Central memory CD8-positive, alpha-beta T cell (primary cell): Measurements from ENCODE around the gene PRR19.

Source experiments
- ATAC-seq: fragments of 150-1000 bp; cut with Tn5 transposase; replicated peaks from 2 replicates; pipeline ENCODE4 v1.10.0; 2022; ENCODE audit warnings: mild to moderate bottlenecking, moderate FRiP score, moderate number of reproducible peaks; ENCODE audit not compliant: poor library complexity, severe bottlenecking; ENCODE audit errors: extremely low read depth
- DNase-seq, 2 donors: peaks; one replicate each; pipeline ENCODE4 v3.0.0; 2021; ENCODE audit warnings: low spot score in 2 of 2
- H3K27ac Mint-ChIP-seq: one replicate; pipeline ENCODE4 v1.8.0; 2022; ENCODE audit warnings: low read depth, mild to moderate bottlenecking, moderate library complexity, mixed read lengths
- H3K27me3 Mint-ChIP-seq: one replicate; pipeline ENCODE4 v1.8.0; 2022; ENCODE audit warnings: mixed read lengths
- H3K36me3 Mint-ChIP-seq: one replicate; pipeline ENCODE4 v1.8.0; 2022; ENCODE audit warnings: mild to moderate bottlenecking, moderate library complexity, mixed read lengths; ENCODE audit not compliant: insufficient read depth
- H3K4me1 Mint-ChIP-seq: one replicate; pipeline ENCODE4 v1.8.0; 2022; ENCODE audit warnings: mixed read lengths
- H3K4me3 Mint-ChIP-seq: one replicate; pipeline ENCODE4 v1.8.0; 2022; ENCODE audit warnings: mild to moderate bottlenecking, moderate library complexity, mixed read lengths
- H3K9me3 Mint-ChIP-seq: one replicate; pipeline ENCODE4 v1.8.0; 2022; ENCODE audit warnings: mixed read lengths

Gene PRR19

DNA sequence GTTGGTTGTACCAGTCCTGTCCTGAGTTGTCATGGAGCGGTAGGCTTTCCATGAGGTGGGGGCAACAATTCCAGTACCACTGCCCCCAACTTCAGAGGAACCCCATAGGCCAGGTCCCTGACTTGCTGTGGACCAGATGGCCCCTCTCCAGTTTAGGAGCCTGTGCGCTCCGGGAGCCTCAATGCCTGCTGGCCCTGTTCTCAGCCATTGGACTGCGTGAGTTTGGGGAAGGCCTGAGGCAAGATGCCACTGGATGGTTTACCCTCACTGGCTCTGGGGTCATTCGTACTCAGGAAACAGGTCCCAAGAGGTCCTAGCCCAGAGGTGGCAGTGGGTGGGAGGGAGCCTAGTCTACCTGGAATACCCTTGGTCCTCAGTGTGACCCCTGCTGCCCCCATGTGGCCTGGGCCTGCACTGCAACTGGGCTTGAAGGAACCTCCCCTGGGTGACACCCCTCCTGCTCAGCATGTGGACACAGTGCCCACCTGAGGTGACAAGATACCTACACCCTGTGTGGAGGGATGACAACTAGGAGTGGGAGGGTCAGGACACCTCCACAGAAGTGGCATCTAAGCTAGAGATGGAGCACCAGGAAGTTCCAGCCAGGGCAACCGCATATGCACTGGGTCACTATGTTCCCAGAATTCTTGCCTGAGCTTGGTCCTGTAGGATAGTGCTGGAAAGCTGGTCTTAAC, 6.0 kb upstream of the PRR19 start:
- DNase-seq (peak; percentile 83 to 94), ATAC-seq (peak; percentile 87)
- H3K27me3 Mint-ChIP-seq: no peaks in the 10 kb centered on the region
- H3K9me3 Mint-ChIP-seq: no peaks in the 10 kb centered on the region
- peaks cover 12% of the 10 kb centered on the region for H3K4me1 Mint-ChIP-seq
- peaks cover 19% of the 10 kb centered on the region for H3K36me3 Mint-ChIP-seq
- no peak overlapping the region for H3K27ac Mint-ChIP-seq
- no peak overlapping the region for H3K4me3 Mint-ChIP-seq

DNA sequence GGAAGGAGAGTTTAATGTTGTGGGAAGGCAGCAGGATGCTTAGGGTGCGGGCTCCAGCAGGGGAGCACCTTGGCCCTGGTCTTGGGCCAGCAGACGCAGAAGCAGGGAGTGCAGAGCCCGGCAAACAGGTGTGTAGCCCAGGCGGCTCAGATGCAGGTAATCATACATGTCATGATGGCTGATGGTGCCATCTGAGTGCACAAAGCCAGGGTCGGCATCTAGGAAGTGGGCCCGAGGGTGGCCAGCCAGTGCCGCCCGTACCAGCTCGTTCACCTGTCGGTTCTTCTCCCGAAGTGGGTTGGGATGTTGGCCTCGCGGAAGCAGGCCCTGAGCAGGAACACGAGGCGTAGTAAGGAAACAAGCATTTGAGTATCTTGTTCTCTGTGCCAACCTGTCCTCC, 4.9 kb upstream of the PRR19 start:
- Mint-ChIP-seq H3K27me3 (no peaks in the 10 kb centered on the region), H3K9me3 (no peaks in the 10 kb centered on the region), H3K36me3 (peaks cover 15% of the 10 kb centered on the region), H3K27ac (no peak overlapping the region), H3K4me1 (peaks cover 16% of the 10 kb centered on the region), H3K4me3 (no peak overlapping the region)
- no peak for DNase-seq
- ATAC-seq: no peak

DNA sequence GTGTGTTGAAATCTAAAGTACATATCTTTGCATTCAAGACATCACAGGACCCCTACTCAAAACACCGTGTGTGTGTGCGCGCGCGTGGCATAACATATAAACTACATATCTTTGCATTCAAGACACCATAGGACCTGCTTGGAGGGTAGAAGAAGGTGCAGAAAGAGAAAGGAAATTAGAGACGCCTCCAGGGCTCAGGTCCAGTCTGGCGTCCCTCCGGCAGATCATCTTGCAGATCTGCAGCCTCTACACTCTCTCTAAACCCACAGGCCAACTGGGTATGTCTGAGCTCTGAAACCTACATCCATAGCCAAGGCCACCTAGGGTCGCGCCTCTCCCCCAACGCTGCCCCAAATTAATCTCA, 1.2 kb downstream of the PRR19 start:
- peak overlapping the region; percentile 82 for H3K4me3 Mint-ChIP-seq
- ATAC-seq: no peak
- peaks cover 9% of the 10 kb centered on the region for H3K36me3 Mint-ChIP-seq
- no peak for DNase-seq
- H3K4me1 Mint-ChIP-seq: peaks cover 26% of the 10 kb centered on the region
- peak overlapping the region; percentile 70 for H3K27ac Mint-ChIP-seq
- no peaks in the 10 kb centered on the region for H3K27me3 Mint-ChIP-seq
- H3K9me3 Mint-ChIP-seq: no peaks in the 10 kb centered on the region

DNA sequence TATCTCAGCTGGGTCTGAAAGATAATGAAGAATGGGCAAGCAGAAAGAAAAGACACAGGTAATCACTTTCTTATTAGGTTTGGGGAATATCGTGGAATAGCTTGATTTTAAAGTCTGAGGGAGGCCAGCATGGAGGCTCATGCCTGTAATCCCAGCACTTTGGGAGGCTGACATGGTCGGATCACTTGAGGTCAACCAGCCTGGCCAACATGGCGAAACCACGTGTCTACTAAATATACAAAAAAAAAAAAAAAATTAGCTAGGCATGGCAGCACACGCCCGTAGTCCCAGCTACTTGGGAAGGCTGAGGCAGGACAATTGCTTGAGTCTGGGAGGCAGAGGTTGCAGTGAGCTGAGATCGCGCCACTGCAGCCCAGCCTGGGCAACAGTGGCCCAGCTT, 1.9 kb downstream of the PRR19 start:
- Mint-ChIP-seq H3K27me3 (no peaks in the 10 kb centered on the region), H3K4me1 (peaks cover 26% of the 10 kb centered on the region), H3K9me3 (no peaks in the 10 kb centered on the region), H3K36me3 (peaks cover 7% of the 10 kb centered on the region), H3K4me3 (no peak overlapping the region), H3K27ac (peak overlapping the region; percentile 70)
- ATAC-seq (no peak), DNase-seq (no peak)

DNA sequence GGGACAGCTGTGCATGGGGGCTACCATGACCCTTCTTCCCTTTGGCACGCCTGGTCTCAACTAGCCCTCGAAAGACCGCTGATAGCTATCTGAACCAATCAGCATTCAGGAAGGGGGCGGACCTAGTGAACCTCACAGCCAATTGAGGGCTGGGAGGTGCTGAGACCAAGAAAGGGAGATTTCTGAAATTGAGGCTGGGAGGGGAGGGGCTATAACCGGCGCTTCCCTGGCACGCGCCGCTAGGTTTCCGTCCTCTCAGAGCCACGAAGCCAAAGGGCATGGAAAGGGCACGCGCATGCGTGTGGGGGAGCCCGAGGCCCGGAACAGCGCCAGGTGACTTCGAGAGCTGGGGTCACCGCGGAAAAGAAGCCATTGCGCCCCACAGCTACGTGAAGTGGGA, 4.7 kb downstream of the PRR19 start:
- H3K4me1 Mint-ChIP-seq: peaks cover 20% of the 10 kb centered on the region
- no peak overlapping the region for H3K27ac Mint-ChIP-seq
- H3K4me3 Mint-ChIP-seq: no peak overlapping the region
- peaks cover 13% of the 10 kb centered on the region for H3K27me3 Mint-ChIP-seq
- ATAC-seq (no peak), DNase-seq (no peak)
- H3K9me3 Mint-ChIP-seq: no peaks in the 10 kb centered on the region
- peaks cover 4% of the 10 kb centered on the region for H3K36me3 Mint-ChIP-seq

GRCh38 chr19:42309686-42310085, 7.8 kb downstream of the PRR19 start:
- no peak overlapping the region for H3K4me3 Mint-ChIP-seq
- no peak overlapping the region for H3K27ac Mint-ChIP-seq
- H3K36me3 Mint-ChIP-seq: peaks cover 2% of the 10 kb centered on the region
- DNase-seq (no peak), ATAC-seq (no peak)
- H3K27me3 Mint-ChIP-seq: peaks cover 43% of the 10 kb centered on the region
- H3K4me1 Mint-ChIP-seq: peaks cover 11% of the 10 kb centered on the region
- no peaks in the 10 kb centered on the region for H3K9me3 Mint-ChIP-seq

- H3K4me3 Mint-ChIP-seq: no peak overlapping the region
- H3K4me1 Mint-ChIP-seq: peaks cover 11% of the 10 kb centered on the region
- no peaks in the 10 kb centered on the region for H3K9me3 Mint-ChIP-seq
- no peak for ATAC-seq
- H3K27ac Mint-ChIP-seq: no peak overlapping the region
- H3K36me3 Mint-ChIP-seq: peaks cover 2% of the 10 kb centered on the region
- no peak for DNase-seq
- H3K27me3 Mint-ChIP-seq: peaks cover 50% of the 10 kb centered on the region
Observed at GRCh38 chr19:42311657-42312056, 9.7 kb downstream of the PRR19 start.

DNA sequence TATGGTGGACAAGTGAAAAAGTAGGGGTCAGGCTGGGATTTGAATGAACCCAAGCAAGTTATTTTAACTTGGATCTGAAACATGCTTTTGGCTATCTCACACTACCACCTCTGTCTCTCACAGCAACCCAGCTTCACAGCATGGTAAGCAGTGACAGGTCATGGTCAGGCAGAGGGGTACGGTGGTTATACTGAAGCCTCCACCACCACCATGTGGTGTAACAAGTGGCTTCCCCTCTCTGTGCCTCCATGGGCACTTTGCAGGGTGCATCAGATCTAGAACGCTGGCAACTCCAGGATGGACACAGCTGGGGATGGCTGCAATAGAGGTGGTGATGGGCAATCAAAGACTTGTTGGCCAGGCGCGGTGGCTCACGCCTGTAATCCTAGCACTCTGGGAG, 10.4 kb downstream of the PRR19 start:
- Mint-ChIP-seq H3K27me3 (peaks cover 50% of the 10 kb centered on the region), H3K4me1 (peaks cover 17% of the 10 kb centered on the region), H3K36me3 (peaks cover 2% of the 10 kb centered on the region), H3K4me3 (peak overlapping the region; percentile 71), H3K9me3 (no peaks in the 10 kb centered on the region), H3K27ac (no peak overlapping the region)
- DNase-seq (no peak), ATAC-seq (no peak)

DNA sequence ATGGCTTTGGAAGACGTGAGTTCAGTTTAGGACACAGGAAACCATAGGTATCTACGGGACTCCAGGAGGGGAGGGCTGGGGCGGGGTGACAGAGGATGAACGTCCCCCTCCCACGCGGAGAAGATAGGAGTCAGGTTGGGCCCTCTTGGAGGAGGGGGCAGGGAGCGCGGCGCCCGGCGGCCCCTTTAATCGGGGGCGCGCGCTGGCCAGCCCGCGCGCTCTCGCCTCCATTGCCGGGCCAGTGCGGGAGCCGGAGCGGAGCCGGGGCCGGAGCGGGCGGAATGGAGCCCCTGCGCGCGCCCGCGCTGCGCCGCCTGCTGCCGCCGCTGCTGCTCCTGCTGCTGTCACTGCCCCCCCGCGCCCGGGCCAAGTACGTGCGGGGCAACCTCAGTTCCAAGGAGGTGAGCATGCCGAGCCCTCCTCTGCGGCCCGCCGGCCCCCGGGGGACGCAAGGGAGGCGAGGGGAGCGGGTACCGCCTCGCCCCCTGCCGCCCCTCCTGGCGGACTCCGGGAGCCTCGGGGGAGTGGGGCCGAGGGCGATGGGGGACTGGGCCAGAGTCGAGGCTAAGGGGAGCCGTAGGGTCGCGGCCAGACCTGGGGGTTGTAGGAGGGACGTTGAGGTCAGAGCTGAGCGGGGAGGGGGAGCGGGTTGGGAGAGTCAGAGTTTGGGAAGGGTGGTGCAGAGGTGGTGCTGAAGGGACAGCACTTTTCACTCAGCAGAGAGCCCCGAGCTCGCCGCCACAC, 11.3 kb downstream of the PRR19 start, which contains the start of gene TMEM145:
Gene TMEM145 (plus strand): TSS at position 214 of the 744 bp plus-strand sequence. CDS start 68 bp downstream, at position 282.
- DNase-seq: no peak
- Mint-ChIP-seq H3K27me3 (peaks cover 50% of the 10 kb centered on the region), H3K27ac (no peak within 1 kb of the TSS)

DNA sequence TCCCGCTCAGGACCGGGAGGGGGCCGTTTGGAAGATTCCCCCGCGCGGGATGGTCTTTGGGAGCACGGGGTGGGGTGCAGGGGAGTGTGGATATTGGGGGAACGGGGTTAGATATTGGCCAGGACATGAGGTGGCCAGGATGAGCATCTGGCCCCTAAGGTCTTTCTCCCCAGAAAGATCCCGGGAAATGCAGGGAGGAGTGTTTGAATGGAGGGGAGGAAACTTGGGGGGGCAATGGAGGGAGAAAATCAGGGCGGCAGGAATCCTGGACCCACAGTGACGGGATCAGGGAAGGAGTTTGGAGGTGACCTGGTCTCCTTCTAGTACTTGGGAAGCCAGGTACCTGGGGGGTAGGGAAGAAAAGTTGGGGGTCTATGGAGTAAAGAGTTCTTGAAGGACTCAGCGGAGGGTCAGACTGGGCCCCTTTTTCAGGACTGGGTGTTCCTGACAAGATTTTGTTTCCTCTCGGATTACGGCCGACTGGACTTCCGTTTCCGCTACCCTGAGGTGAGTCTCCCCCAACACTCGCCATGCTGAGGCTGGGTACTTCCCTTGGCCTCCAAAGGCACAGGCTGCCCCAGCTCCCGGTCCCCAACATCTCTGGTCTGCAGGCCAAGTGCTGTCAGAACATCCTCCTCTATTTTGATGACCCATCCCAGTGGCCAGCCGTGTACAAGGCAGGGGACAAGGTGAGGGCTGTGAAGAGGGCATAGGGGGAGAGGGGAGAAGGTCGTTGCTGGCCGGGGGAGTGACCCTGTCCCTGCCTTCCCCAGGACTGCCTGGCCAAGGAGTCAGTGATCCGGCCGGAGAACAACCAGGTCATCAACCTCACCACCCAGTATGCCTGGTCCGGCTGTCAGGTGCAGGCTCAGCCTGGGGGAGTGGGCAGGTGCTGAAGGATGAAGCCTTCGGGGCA, 12.2 kb downstream of the PRR19 start:
- Mint-ChIP-seq H3K4me1 (peaks cover 17% of the 10 kb centered on the region), H3K9me3 (no peaks in the 10 kb centered on the region), H3K4me3 (peak overlapping the region; percentile 57), H3K27me3 (peaks cover 50% of the 10 kb centered on the region), H3K27ac (no peak overlapping the region), H3K36me3 (peaks cover 2% of the 10 kb centered on the region)
- ATAC-seq: no peak
- no peak for DNase-seq

More for the DNA sequence above, 11.3 kb downstream of the PRR19 start, which contains the start of gene TMEM145:
- no peaks in the 10 kb centered on the region for H3K9me3 Mint-ChIP-seq
- H3K4me1 Mint-ChIP-seq: peaks cover 17% of the 10 kb centered on the region
- peak; percentile 68 for ATAC-seq
- peak within 1 kb of the TSS; percentile 71 for H3K4me3 Mint-ChIP-seq
- peaks cover 2% of the 10 kb centered on the region for H3K36me3 Mint-ChIP-seq

DNA sequence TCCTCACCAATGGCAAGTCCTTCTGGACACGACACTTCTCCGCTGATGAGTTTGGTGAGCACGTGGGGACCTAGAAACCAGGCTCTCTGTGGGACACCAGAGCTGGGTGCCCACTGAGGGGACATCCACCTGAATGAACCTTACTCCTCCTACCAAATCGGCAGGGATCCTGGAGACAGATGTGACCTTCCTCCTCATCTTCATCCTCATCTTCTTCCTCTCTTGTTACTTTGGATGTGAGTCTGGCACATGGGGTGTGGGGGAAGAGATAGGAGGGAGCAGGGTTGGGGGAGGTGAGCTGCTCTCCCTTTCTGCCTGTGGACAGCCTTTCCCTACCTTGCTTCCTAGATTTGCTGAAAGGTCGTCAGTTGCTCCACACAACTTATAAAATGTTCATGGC, 13.1 kb downstream of the PRR19 start:
- H3K4me1 Mint-ChIP-seq: peaks cover 17% of the 10 kb centered on the region
- DNase-seq (no peak), ATAC-seq (no peak)
- no peak overlapping the region for H3K4me3 Mint-ChIP-seq
- peaks cover 50% of the 10 kb centered on the region for H3K27me3 Mint-ChIP-seq
- no peaks in the 10 kb centered on the region for H3K9me3 Mint-ChIP-seq
- H3K36me3 Mint-ChIP-seq: peaks cover 2% of the 10 kb centered on the region
- no peak overlapping the region for H3K27ac Mint-ChIP-seq
